ENCODE results near the gene PPFIA2.

DNA sequence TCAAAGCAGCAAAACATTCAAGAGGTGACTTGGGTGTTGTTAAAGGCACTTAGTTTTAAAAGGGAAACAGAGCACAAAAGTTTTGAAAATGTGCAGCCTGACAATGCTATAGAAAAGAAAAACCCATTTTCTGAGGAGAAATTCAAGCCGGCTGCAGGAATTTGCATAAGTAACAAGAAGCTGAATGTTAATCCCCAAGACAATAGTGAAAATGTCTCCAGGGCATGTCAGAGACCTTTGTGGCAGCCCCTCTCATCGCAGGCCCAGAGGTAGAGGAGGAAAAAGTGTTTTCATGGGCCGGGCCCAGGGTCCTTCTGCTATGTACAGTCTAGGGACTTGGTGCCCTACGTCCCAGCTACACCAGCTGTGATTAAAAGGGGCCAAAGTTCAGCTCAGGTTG lies 167.9 kb downstream of the PPFIA2 start:
- TF ChIP-seq MYC (IDR thresholded peaks at IDR 0.05; ENCODE audit: insufficient read depth, insufficient read length, insufficient replicate concordance, low read length, severe bottlenecking) (no peak), CREB1 (IDR thresholded peaks at IDR 0.05; ENCODE audit: low read depth) (no peak)
- TF ChIP-seq, protein P1, sequence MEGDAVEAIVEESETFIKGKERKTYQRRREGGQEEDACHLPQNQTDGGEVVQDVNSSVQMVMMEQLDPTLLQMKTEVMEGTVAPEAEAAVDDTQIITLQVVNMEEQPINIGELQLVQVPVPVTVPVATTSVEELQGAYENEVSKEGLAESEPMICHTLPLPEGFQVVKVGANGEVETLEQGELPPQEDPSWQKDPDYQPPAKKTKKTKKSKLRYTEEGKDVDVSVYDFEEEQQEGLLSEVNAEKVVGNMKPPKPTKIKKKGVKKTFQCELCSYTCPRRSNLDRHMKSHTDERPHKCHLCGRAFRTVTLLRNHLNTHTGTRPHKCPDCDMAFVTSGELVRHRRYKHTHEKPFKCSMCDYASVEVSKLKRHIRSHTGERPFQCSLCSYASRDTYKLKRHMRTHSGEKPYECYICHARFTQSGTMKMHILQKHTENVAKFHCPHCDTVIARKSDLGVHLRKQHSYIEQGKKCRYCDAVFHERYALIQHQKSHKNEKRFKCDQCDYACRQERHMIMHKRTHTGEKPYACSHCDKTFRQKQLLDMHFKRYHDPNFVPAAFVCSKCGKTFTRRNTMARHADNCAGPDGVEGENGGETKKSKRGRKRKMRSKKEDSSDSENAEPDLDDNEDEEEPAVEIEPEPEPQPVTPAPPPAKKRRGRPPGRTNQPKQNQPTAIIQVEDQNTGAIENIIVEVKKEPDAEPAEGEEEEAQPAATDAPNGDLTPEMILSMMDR (IDR thresholded peaks at IDR 0.05 in 2 of 3, conservative IDR thresholded peaks at IDR 0.05 in 1 of 3; ENCODE audit: control insufficient read depth in 2 of 3, extremely low read depth in 1 of 3, insufficient read depth in 1 of 3, low read depth in 3 of 3, low read length in 3 of 3): no peak

Measured in GM12878 (cell line).